Measurements from ENCODE around the gene SLC7A6OS. TPM values are rescaled to one million over a fixed set of nuclear protein-coding genes. Genes with fewer than 3 reads are reported as not detected.

SLC7A6OS gene
- total RNA-seq, 1 experiment from 2014 or later, result 24.5 TPM

DNA sequence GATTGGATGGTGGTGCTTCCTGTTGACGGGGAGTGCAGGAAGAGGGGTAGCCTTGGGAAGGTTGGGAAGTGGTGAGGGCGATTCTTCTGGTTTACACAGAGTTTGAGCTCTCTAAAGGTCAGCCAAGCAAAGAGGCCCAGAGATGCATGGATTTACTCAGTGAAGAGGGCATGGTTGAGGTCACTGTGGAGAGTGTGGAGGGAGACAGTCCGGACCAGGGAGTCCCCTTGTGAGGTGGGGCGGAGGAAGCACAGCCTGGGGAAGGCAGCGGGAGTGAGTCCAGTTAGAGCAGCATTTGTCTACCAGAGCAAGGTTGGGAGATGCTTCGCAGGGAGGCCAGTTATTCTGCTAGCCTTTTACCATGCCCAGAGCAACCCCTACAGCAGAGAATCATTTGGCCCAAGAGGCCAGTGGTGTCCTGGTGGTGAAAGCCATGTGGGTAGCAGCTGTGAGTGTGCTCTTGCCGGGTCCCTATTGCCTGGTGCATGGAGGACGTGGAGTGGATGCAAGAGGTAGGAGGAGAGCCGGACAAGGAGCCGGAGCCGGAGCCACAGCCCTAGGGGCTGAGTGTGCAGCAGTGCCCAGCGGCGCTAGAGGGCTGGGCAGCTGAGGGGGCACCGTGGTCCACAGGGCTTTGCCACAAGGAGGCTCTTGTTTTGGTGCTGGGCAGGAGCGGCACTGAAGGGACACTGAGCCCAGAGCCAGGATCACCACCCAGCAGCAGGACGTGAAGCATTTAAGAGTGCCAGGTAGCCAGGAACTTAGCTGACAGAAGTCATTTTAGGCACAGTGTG, 27.8 kb upstream of the SLC7A6OS start:
- no peak for DNase-seq
- Histone ChIP-seq H3T11ph (ENCODE audit: low read length) (no peak overlapping the region), H2BK15ac (ENCODE audit: low read depth, low read length) (no peak overlapping the region), H2AFZ (ENCODE audit: low read length) (no peak overlapping the region), H4K8ac (replicated peaks; ENCODE audit: insufficient read length, low read depth, low read length) (no peak overlapping the region), H3K56ac (ENCODE audit: insufficient read length, low read depth, low read length) (no peak overlapping the region), H3K4ac (ENCODE audit: low read depth, low read length) (no peak overlapping the region), H4K91ac (ENCODE audit: insufficient read length, low read depth, low read length) (no peak overlapping the region), H3K4me1 (ENCODE audit: insufficient read depth, low read length) (no peaks in the 10 kb centered on the region), H3K23ac (ENCODE audit: insufficient read length, low read depth, low read length) (no peak overlapping the region), H3K18ac (ENCODE audit: insufficient read length, low read depth, low read length) (no peak overlapping the region), H2BK12ac (ENCODE audit: insufficient read length, low read depth, low read length) (no peak overlapping the region), H4K5ac (ENCODE audit: insufficient read length, low read depth, low read length) (no peak overlapping the region), H2BK20ac (ENCODE audit: low read depth, low read length, poor library complexity, severe bottlenecking) (no peak overlapping the region), H3K14ac (ENCODE audit: insufficient read depth, low read length) (no peak overlapping the region), H3K27me3 (ENCODE audit: insufficient read depth, low read length) (no peaks in the 10 kb centered on the region), H3K79me1 (ENCODE audit: insufficient read depth, low read depth, low read length, poor library complexity, severe bottlenecking) (no peaks in the 10 kb centered on the region), H3K79me2 (ENCODE audit: insufficient read depth, low read length) (no peaks in the 10 kb centered on the region), H3K9me3 (ENCODE audit: control insufficient read depth, low read depth, low read length) (no peaks in the 10 kb centered on the region), H2BK120ac (ENCODE audit: low read depth, low read length, poor library complexity, severe bottlenecking) (no peak overlapping the region), H3K4me2 (ENCODE audit: insufficient read depth, insufficient read length, low read length) (no peak overlapping the region), H4K20me1 (ENCODE audit: control insufficient read depth, insufficient read depth, insufficient read length) (no peaks in the 10 kb centered on the region), H3K9ac (ENCODE audit: extremely low read depth, insufficient read length, low read length) (no peak overlapping the region), H2AK5ac (ENCODE audit: insufficient read length, low read length) (no peak overlapping the region), H3K27ac (ENCODE audit: insufficient read length, low read depth, low read length) (no peak overlapping the region), H3K23me2 (ENCODE audit: insufficient read length, low read depth, low read length, poor library complexity, severe bottlenecking) (no peaks in the 10 kb centered on the region), H2BK5ac (ENCODE audit: insufficient read length, low read length) (no peak overlapping the region)
- H3K27me3 Mint-ChIP-seq (ENCODE audit: low read depth), result no peaks in the 10 kb centered on the region
- H3K27ac Mint-ChIP-seq, result peak overlapping the region in 1 of 3 experiments; percentile 40; a peak in 3 of 7 replicates
- H3K9me3 Mint-ChIP-seq, result no peaks in the 10 kb centered on the region
- TF ChIP-seq, protein P1, sequence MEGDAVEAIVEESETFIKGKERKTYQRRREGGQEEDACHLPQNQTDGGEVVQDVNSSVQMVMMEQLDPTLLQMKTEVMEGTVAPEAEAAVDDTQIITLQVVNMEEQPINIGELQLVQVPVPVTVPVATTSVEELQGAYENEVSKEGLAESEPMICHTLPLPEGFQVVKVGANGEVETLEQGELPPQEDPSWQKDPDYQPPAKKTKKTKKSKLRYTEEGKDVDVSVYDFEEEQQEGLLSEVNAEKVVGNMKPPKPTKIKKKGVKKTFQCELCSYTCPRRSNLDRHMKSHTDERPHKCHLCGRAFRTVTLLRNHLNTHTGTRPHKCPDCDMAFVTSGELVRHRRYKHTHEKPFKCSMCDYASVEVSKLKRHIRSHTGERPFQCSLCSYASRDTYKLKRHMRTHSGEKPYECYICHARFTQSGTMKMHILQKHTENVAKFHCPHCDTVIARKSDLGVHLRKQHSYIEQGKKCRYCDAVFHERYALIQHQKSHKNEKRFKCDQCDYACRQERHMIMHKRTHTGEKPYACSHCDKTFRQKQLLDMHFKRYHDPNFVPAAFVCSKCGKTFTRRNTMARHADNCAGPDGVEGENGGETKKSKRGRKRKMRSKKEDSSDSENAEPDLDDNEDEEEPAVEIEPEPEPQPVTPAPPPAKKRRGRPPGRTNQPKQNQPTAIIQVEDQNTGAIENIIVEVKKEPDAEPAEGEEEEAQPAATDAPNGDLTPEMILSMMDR (conservative IDR thresholded peaks at IDR 0.05), result no peak
- H3K4me3 Mint-ChIP-seq, result no peak overlapping the region
- WGBS (ENCODE audit: extremely low coverage, insufficient read length, low lambda C conversion rate), result no CpG with 5 or more reads among the region's 16 CpGs
- H3K36me3 Mint-ChIP-seq (ENCODE audit: insufficient read depth in 1 of 3, low read depth in 3 of 3), result peaks cover 30 to 70% (median 61%) of the 10 kb centered on the region in 3 experiments; a peak in 6 of 7 replicates
- H3K4me1 Mint-ChIP-seq, result peaks cover 5 to 8% of the 10 kb centered on the region in 2 experiments
